H7 (cell line): ENCODE results near the gene ERICH3. TPM values are rescaled to one million over a fixed set of nuclear protein-coding genes. Genes with fewer than 3 reads are reported as not detected.

ENCODE experiments used
- DNase-seq: peaks from one replicate; pipeline ENCODE4 v3.0.0; 2012
- H3K27me3 ChIP-seq: 2 replicates; pipeline ENCODE4 v1.6.0; 2011; ENCODE audit warnings: mild to moderate bottlenecking, low read length; ENCODE audit not compliant: control insufficient read depth, insufficient read depth
- H3K36me3 ChIP-seq: replicated peaks from 2 replicates; pipeline ENCODE4 v1.5.1; 2011; ENCODE audit warnings: low read length; ENCODE audit not compliant: control insufficient read depth, insufficient read depth
- H3K4me3 ChIP-seq: 2 replicates; pipeline ENCODE4 v1.5.1; 2011; ENCODE audit warnings: low read depth, mild to moderate bottlenecking, control low read depth, low read length, moderate library complexity; ENCODE audit not compliant: insufficient read depth
- total RNA-seq: library from RNA; depleted of rRNA; stranded (reverse); fragments of >200 nt; shearing (Covaris generic); gene quantifications from 2 replicates; pipeline ENCODE4 v1.2.3, GENCODE V29; 2014; rRNA removed

The ERICH3 gene
- total RNA-seq, 1 experiment from 2014 or later, result not detected

- no peaks in the 10 kb centered on the region for H3K27me3 ChIP-seq
- no peak overlapping the region for H3K4me3 ChIP-seq
- no peaks in the 10 kb centered on the region for H3K36me3 ChIP-seq
- no peak for DNase-seq
Measured at GRCh38 chr1:74528123-74528522, 145.5 kb downstream of the ERICH3 start.

GRCh38 chr1:74526708-74527107, 146.9 kb downstream of the ERICH3 start:
- H3K36me3 ChIP-seq, result no peaks in the 10 kb centered on the region
- no peak for DNase-seq
- H3K27me3 ChIP-seq, result no peaks in the 10 kb centered on the region
- no peak overlapping the region for H3K4me3 ChIP-seq

GRCh38 chr1:74523873-74524480, 149.6 kb downstream of the ERICH3 start:
- Histone ChIP-seq H3K4me3 (no peak overlapping the region), H3K36me3 (no peaks in the 10 kb centered on the region), H3K27me3 (no peaks in the 10 kb centered on the region)
- DNase-seq, result no peak

- peak; percentile 15 for DNase-seq
- H3K4me3 ChIP-seq, result no peak overlapping the region
Measured at GRCh38 chr1:74522148-74522547, 151.4 kb downstream of the ERICH3 start.

More at GRCh38 chr1:74522148-74522547, 151.4 kb downstream of the ERICH3 start:
- Histone ChIP-seq H3K36me3 (no peaks in the 10 kb centered on the region), H3K27me3 (no peaks in the 10 kb centered on the region)

Other genes starting within 250 kb of the ERICH3 start
- gene LRRC53, start 161.2 kb downstream of the ERICH3 start, total RNA-seq, result not detected in 2 replicates
- 33.9 and 43.7 TPM in 2 replicates for gene CRYZ, start 59.3 kb upstream of the ERICH3 start, total RNA-seq
- 20.2 and 26.3 TPM in 2 replicates for gene TYW3, start 59.4 kb upstream of the ERICH3 start, total RNA-seq